SHP77 (cell line): ENCODE results near the gene FOXK1.

Experiments used
- DNase-seq, 2 experiments: peaks; one replicate each; lab custom pipeline; 2025; lab: John Stamatoyannopoulos, UW

The FOXK1 gene

DNA sequence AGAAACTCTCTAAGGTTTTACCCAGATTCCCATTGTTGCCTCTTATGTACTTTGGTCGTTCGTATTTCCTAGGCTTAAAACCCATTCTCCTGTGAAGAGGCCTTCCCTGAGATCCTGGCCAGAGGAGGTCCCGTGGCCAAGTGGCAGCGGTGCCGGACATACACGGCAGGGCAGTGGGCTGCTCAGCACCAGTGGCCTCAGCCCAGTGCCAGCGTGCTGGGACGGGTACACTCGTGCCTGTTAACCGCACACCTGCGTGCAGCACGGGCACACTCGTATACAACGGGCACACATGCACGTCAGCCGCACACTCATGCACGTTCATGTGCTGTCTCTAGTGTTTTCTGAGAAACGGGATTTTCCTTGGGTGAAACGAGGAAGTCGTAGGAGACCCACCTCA lies 40.2 kb downstream of the FOXK1 start:
- no peak for DNase-seq

- DNase-seq, result no peak
Measured at GRCh38 chr7:4722960-4723630, 41.0 kb downstream of the FOXK1 start.

DNA sequence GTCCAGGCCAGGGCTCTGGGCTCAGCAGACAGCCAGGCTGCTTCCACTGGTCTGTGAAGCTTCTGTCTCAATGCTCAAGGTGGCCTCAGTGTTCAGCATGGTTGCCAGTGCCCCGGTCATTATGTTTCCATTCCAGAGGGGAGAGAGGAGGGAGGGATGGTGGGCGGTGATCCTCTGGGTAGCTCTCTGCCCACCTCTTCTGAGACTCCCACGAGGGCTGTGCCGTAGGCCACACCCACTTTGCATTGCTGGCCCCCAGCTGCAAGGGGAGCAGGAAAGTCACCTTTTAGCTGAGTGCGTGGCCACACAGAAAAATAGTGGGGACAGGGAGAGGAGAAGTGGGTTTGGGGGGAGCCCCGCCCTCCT lies 42.5 kb downstream of the FOXK1 start:
- DNase-seq, result no peak

- DNase-seq, result no peak
Measured at GRCh38 chr7:4725014-4725849, 43.1 kb downstream of the FOXK1 start.

- DNase-seq, result no peak
Measured at GRCh38 chr7:4725850-4726450, 43.9 kb downstream of the FOXK1 start.

- DNase-seq, result no peak
Measured at GRCh38 chr7:4726566-4726965, 44.5 kb downstream of the FOXK1 start.

- DNase-seq, result no peak
Measured at GRCh38 chr7:4727914-4728705, 46.0 kb downstream of the FOXK1 start.

DNA sequence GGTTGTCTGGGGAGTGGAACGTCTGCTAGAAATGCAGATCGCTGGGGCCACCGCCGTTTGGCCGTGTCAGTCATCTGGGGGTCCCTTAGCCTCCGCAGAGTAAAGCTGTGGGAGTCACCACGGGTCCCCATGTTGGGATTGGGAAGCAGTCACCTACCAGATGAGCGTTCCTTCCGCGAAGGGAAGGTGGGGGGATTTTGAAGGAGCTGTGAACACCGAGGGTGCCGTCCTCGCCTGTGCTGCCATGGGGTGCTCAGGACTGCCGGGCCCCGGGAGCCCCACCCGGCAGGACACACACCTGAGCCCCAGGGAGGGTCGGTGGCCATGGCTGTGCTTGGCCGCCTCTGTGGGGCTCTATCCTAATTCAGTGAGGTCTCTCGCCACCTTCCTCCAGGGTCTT lies 47.2 kb downstream of the FOXK1 start:
- DNase-seq, result no peak

- no peak for DNase-seq
Measured at GRCh38 chr7:4730276-4730675, 48.2 kb downstream of the FOXK1 start.

DNA sequence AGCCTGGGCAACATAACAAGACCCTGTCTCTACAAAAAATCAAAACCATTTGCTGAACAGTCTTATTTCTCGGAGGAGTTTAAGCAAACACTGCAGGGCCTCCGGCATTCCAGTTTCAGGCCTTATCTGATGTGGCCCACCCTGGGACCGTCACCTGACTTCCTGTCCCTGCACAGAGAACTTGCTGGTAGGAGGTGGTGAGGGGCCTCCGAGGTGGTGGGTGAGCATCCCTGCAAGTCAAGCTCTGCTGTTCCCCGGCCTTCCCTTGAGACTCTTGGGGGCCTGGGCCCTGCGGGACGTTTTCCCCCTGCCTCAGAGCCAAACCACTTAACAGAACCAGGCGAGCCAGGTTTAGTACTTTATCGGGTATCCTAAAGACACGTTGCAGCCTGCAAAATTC lies 48.9 kb downstream of the FOXK1 start:
- no peak for DNase-seq

DNA sequence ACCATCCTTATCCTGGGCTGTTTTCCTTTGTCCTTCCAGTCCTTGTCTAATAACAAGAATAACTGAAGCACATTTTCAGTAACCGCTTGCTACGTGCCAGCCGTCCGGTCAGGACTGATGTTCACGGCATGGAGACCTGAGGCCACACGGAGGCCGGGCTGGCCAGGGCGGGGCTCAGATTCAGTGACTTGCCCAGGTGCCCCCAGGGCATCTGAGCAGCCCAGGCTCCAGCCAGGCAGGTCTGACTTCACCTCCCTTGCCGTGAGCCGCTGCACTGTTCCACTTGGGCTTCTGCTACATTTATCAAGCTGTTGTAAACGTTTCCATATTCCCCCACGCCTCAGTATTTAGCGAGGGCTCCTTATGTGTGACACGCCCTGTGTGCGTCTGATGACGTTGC lies 49.7 kb downstream of the FOXK1 start:
- DNase-seq, result no peak

DNA sequence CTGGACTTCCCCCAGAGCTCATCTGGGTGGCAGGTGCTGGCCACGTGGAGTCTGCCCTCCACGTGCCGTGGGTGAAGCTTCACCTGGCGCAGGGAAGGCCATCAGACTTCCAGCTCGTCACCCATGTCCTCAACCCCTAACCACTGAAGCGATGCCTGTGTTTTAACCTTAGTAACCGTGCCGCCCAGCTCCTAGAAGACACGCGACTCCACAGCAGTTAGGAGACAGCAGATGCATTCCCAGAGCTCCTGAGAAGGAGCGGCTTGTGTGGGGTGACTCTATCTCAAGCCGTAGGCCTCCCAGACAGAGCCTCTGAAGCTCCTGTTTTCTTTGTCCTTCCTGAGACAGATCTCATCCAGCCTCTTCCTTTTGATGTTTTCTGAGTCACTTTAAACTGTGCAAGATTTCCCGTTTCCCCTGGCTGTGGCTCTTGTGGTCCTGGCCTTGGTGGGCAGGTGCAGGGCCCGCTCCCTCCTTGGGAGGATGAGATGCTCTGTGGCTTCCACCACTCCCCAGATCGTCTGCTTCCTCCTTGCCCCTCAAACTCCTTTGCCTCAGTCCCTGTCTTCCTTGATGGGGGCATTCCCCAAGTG lies 51.9 kb downstream of the FOXK1 start:
- no peak for DNase-seq

GRCh38 chr7:4734587-4735345 lies 52.7 kb downstream of the FOXK1 start:
- DNase-seq, result no peak

DNA sequence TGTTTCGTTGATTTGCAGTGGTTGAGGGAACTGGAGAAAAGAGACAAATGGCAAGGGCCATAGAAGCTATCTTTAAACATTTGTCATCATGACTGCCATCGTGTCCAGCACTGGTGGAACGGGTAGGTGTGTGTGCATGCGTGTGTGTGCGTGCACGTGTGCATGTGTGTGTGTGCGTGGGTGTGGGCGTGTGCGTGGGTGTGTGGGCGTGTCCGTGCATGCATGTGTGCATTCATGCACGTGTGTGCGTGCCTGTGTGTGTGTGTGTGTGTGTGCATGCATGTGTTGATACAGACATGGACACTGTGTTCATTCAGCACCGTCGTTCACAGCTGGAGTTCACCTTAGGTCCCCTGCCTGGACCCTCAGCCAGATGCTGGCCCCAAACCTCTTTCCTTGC lies 55.2 kb downstream of the FOXK1 start:
- DNase-seq, result no peak

DNA sequence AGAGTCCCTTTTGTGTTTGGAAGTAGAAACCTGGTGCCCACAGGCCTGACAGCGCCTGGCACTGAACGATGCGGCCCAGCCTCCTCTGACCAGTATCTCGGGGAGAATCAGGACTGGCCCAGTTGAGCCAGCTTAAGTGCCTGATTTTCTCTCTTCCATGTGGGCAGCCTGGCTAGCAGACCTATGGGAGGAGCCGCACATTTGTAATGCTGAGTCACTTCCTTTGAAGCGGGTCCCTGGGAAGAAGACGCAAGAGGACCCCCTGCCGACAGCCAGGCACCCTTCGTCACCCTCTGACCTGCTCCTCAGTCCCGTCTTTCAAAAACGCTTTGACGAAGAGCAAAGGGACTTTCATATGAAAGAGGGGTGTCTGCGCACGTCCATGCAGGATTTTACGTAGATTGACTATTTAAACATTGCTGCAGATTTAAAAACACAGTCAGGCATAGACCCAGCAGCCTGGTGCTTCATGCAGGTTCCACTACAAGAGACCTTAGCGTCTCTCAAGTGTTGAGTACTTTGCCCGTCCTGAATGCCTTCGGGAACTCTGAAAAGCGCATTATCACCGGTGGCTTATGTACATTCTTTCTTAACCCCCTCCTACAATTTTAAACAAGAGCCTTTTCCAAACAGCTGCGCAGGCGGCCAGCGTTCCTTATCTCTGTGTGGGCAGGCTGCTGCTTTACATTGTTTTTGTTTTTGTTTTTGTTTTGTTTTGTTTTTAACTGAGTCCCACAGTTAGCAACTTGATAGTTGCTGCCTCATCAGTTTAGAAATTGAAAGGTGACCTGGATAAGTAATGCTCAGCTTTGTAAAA lies 56.8 kb downstream of the FOXK1 start:
- DNase-seq, result peak; percentile 82 to 94

- DNase-seq, result peak; percentile 88 to 96
Measured at GRCh38 chr7:4739528-4739992, 57.5 kb downstream of the FOXK1 start.

- DNase-seq, result no peak
Measured at GRCh38 chr7:4740796-4741195, 58.7 kb downstream of the FOXK1 start.

DNA sequence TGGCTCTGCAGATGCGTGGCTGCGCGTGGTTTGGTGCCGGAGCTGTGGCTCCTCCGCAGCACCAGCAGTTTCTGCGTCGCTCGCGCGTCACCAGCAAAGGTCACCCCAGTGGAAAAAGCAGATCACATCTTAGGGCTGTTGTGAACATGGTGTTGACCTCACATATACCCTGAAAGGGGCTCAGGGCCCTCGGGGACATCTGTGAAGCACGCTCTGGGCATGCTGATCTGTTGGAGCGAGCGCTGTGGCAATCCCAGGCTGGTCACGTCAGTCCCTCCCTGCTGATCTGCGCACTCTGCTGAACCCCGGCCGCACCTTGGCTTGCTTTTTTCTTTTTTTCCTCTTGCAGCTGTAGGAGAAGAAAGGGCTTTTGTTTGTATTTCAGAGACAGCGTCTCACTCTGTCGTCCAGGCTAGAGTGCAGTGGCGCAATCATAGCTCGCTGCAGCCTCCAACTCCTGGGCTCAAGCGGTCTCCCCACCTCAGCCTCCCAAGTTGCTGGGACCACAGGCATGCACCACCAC lies 60.0 kb downstream of the FOXK1 start:
- DNase-seq, result no peak

DNA sequence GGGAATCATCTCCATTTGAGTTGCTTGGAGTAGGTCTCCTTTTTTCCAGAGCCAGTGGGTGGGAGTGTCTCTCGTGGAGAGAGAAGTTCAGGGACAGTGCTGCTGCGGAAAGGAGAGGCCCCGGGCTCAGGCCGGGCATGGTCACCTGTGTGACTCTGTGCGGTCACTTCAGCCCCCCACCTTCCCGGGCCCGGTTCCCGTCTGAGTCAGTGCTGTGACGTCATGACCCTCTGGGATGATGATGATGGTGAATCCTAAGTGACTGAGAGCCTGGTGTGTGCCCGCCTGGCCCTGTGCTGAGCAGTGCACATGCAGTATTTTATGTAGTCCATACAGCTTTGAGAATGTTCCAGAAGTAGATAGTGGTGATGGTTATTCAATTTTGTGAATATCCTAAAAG lies 60.8 kb downstream of the FOXK1 start:
- DNase-seq, result no peak
